SJSA1 (cell line): ENCODE data around the gene CUEDC1. TPM values are rescaled to one million over a fixed set of nuclear protein-coding genes. Genes with fewer than 3 reads are reported as not detected.

Source experiments
- DNase-seq, 2 experiments: peaks; one replicate each; pipeline ENCODE4 v3.0.0-alpha.2; 2015 to 2020; ENCODE audit warnings: low spot score in 2 of 2, low read depth in 1 of 2
- H3K27ac ChIP-seq: fragments of 250-450 bp; sonication (Bioruptor Pico); 2 replicates; pipeline ENCODE4 v1.5.1; 2020; ENCODE audit warnings: mild to moderate bottlenecking, moderate library complexity
- H3K27me3 ChIP-seq: fragments of 250-450 bp; sonication (Bioruptor Pico); replicated peaks from 2 replicates; pipeline ENCODE4 v1.5.1; 2020; ENCODE audit warnings: mild to moderate bottlenecking, moderate library complexity
- H3K36me3 ChIP-seq: fragments of 250-450 bp; sonication (Bioruptor Pico); 2 replicates; pipeline ENCODE4 v1.5.1; 2020; ENCODE audit warnings: mild to moderate bottlenecking
- H3K4me1 ChIP-seq: fragments of 250-450 bp; sonication (Bioruptor Pico); replicated peaks from 2 replicates; pipeline ENCODE4 v1.6.1; 2021; ENCODE audit warnings: mild to moderate bottlenecking
- H3K4me3 ChIP-seq: fragments of 250-450 bp; sonication (Bioruptor Pico); 2 replicates; pipeline ENCODE4 v1.5.1; 2020; ENCODE audit warnings: mild to moderate bottlenecking
- H3K9me3 ChIP-seq: fragments of 250-450 bp; sonication (Bioruptor Pico); replicated peaks from 2 replicates; pipeline ENCODE4 v1.5.1; 2020; ENCODE audit warnings: mild to moderate bottlenecking
- total RNA-seq: library from RNA; depleted of rRNA; stranded (reverse); fragments of >200 nt; shearing (Covaris generic); gene quantifications from 2 replicates; pipeline ENCODE4 v1.2.3, GENCODE V29; 2014

Gene CUEDC1
- total RNA-seq, 1 experiment from 2014 or later, result 27.3 TPM

DNA sequence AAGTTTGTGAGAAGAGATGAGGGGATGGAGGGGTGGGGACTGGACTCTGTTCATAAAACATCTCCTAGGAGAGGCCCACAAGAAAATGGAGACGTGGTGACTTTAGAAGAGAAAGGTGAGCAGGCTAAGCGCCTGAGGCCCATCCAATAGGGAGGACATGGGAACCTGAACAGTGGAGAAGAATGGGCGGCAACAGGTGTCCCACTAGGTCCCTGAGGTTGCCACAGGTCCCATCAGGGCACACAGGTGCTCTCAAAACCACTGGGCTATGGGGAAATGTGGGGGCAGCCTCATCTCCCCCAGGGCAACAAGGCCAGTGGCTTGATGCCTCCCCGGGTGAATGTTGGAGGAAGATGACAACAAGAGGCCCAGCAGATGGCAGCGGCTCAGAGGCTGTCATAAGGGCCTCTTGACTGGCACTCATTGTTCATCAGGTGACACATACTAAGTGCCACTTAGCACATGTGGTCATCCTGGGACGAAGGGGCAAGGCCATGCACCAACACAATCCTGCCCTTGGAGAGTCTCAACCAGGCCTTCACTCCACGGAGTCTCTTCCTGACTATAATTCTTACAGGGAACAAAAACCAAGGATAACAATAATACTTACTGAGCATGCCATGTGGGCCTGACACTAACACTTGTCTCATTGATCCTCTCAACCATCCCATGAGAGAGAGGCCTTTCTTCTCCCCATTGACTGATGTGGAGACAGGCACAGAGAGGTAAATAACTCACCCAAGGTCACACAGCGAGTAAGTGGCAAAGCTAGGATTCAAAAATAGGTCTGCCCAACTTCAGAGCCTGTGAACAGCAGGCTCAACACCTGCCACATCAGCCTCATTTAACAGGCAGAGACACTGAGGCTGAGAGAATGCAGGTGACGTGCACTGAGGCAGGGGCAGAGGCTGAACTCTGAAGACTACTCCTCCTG, 38.0 kb downstream of the CUEDC1 start:
- H3K4me3 ChIP-seq, result no peak overlapping the region
- H3K4me1 ChIP-seq, result peaks cover 29% of the 10 kb centered on the region
- no peak overlapping the region for H3K27ac ChIP-seq
- peaks cover 16% of the 10 kb centered on the region for H3K36me3 ChIP-seq
- no peaks in the 10 kb centered on the region for H3K9me3 ChIP-seq
- H3K27me3 ChIP-seq, result no peaks in the 10 kb centered on the region
- DNase-seq, result no peak

GRCh38 chr17:57915985-57916757, 39.0 kb downstream of the CUEDC1 start:
- Histone ChIP-seq H3K4me3 (no peak overlapping the region), H3K27me3 (no peaks in the 10 kb centered on the region), H3K36me3 (peaks cover 16% of the 10 kb centered on the region), H3K9me3 (no peaks in the 10 kb centered on the region), H3K4me1 (peaks cover 34% of the 10 kb centered on the region), H3K27ac (no peak overlapping the region)
- DNase-seq, result no peak

GRCh38 chr17:57915544-57915943, 39.7 kb downstream of the CUEDC1 start:
- no peak overlapping the region for H3K4me3 ChIP-seq
- H3K9me3 ChIP-seq, result no peaks in the 10 kb centered on the region
- H3K4me1 ChIP-seq, result peaks cover 34% of the 10 kb centered on the region
- H3K36me3 ChIP-seq, result peaks cover 16% of the 10 kb centered on the region
- no peak for DNase-seq
- H3K27me3 ChIP-seq, result no peaks in the 10 kb centered on the region
- H3K27ac ChIP-seq, result no peak overlapping the region

- no peak for DNase-seq
- H3K4me3 ChIP-seq, result no peak overlapping the region
- peaks cover 34% of the 10 kb centered on the region for H3K4me1 ChIP-seq
- peaks cover 16% of the 10 kb centered on the region for H3K36me3 ChIP-seq
- no peak overlapping the region for H3K27ac ChIP-seq
- H3K27me3 ChIP-seq, result no peaks in the 10 kb centered on the region
- no peaks in the 10 kb centered on the region for H3K9me3 ChIP-seq
These were observed 40.7 kb downstream of the CUEDC1 start for GRCh38 chr17:57914273-57915142.

GRCh38 chr17:57913575-57914272, 41.5 kb downstream of the CUEDC1 start:
- Histone ChIP-seq H3K4me1 (peaks cover 32% of the 10 kb centered on the region), H3K4me3 (no peak overlapping the region), H3K36me3 (peaks cover 16% of the 10 kb centered on the region), H3K27ac (no peak overlapping the region), H3K27me3 (no peaks in the 10 kb centered on the region), H3K9me3 (no peaks in the 10 kb centered on the region)
- no peak for DNase-seq

GRCh38 chr17:57911834-57912673, 43.2 kb downstream of the CUEDC1 start:
- DNase-seq, result peak; percentile 52 to 67
- Histone ChIP-seq H3K27ac (no peak overlapping the region), H3K9me3 (no peaks in the 10 kb centered on the region), H3K4me3 (no peak overlapping the region), H3K36me3 (peaks cover 7% of the 10 kb centered on the region), H3K27me3 (no peaks in the 10 kb centered on the region), H3K4me1 (peaks cover 17% of the 10 kb centered on the region)

GRCh38 chr17:57910462-57911420, 44.5 kb downstream of the CUEDC1 start:
- DNase-seq, result no peak
- Histone ChIP-seq H3K27me3 (no peaks in the 10 kb centered on the region), H3K9me3 (no peaks in the 10 kb centered on the region), H3K4me3 (no peak overlapping the region), H3K4me1 (peaks cover 25% of the 10 kb centered on the region), H3K36me3 (peaks cover 6% of the 10 kb centered on the region; the same call in 1 of the 2 replicates), H3K27ac (no peak overlapping the region)

- Histone ChIP-seq H3K36me3 (peaks cover 4% of the 10 kb centered on the region; the same call in 1 of the 2 replicates), H3K27me3 (no peaks in the 10 kb centered on the region), H3K9me3 (no peaks in the 10 kb centered on the region), H3K4me1 (peaks cover 37% of the 10 kb centered on the region), H3K27ac (no peak overlapping the region), H3K4me3 (no peak overlapping the region)
- DNase-seq, result no peak
These were observed 45.7 kb downstream of the CUEDC1 start for GRCh38 chr17:57909551-57909950.

- H3K9me3 ChIP-seq, result no peaks in the 10 kb centered on the region
- no peak for DNase-seq
- H3K27me3 ChIP-seq, result no peaks in the 10 kb centered on the region
- H3K27ac ChIP-seq, result no peak overlapping the region
- peaks cover 46% of the 10 kb centered on the region for H3K4me1 ChIP-seq
- no peak overlapping the region for H3K4me3 ChIP-seq
- peaks cover 4% of the 10 kb centered on the region; the same call in 1 of the 2 replicates for H3K36me3 ChIP-seq
These were observed 46.9 kb downstream of the CUEDC1 start for GRCh38 chr17:57908278-57908677.

- DNase-seq, result no peak
- H3K9me3 ChIP-seq, result no peaks in the 10 kb centered on the region
- peaks cover 48% of the 10 kb centered on the region for H3K4me1 ChIP-seq
- no peak overlapping the region for H3K4me3 ChIP-seq
- H3K36me3 ChIP-seq, result peaks cover 4% of the 10 kb centered on the region; the same call in 1 of the 2 replicates
- H3K27ac ChIP-seq, result no peak overlapping the region
- H3K27me3 ChIP-seq, result no peaks in the 10 kb centered on the region
These were observed 48.3 kb downstream of the CUEDC1 start for GRCh38 chr17:57906910-57907309.

- no peak for DNase-seq
These were observed 49.2 kb downstream of the CUEDC1 start for GRCh38 chr17:57905875-57906455.

More at GRCh38 chr17:57905875-57906455, 49.2 kb downstream of the CUEDC1 start:
- H3K27me3 ChIP-seq, result no peaks in the 10 kb centered on the region
- no peaks in the 10 kb centered on the region for H3K9me3 ChIP-seq
- H3K4me3 ChIP-seq, result no peak overlapping the region
- no peak overlapping the region; the same call in 1 of the 2 replicates for H3K27ac ChIP-seq
- H3K36me3 ChIP-seq, result peaks cover 10% of the 10 kb centered on the region; the same call in 1 of the 2 replicates
- H3K4me1 ChIP-seq, result peaks cover 46% of the 10 kb centered on the region
